ENCODE measurements around the gene PLEKHB2. TPM values are rescaled to one million over a fixed set of nuclear protein-coding genes. Genes with fewer than 3 reads are reported as not detected.
"Not testable (repeated sequence)": the region's sequence is repeated elsewhere in the genome, so short reads cannot be mapped to it uniquely, and the experiment has no call there.

The PLEKHB2 gene
- total and polyA plus RNA-seq, 8 donors, result 33.1 to 106 (median 37.2) TPM

DNA sequence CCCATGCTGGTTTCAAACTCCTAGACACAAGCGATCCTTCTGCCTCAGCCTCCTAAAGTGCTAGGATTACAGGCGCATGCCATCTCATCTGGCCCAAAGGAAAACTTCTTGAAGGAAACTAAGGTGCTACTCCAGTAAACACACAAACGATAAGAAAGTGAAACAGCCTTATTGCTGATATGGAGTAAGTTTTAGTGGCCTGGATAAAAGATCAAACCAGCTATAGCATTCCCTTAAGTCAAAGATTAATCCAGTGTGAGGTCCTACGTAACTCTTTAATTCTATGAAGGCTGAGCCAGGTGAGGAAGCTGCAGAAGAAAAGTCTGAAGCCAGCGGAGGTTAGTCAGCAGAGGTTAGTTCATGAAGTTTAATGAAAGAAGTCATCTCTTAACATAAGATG lies 63.4 kb downstream of the PLEKHB2 start:
- Histone ChIP-seq H3K4me1 (no peaks in the 10 kb centered on the region), H3K27ac (no peak overlapping the region), H3K9me3 (no peaks in the 10 kb centered on the region), H3K36me3 (no peaks in the 10 kb centered on the region), H3K4me3 (no peak overlapping the region), H3K27me3 (no peaks in the 10 kb centered on the region)
- intact Hi-C loops (cut with DNase I), result no loop called here
- ATAC-seq (no peak), DNase-seq (no peak)
- no peak for TF ChIP-seq CTCF (IDR thresholded peaks at IDR 0.05)

GRCh38 chr2:131178050-131178449 lies 72.9 kb downstream of the PLEKHB2 start:
- ATAC-seq; intact Hi-C loops (cut with DNase I); H3K9me3 ChIP-seq; H3K27me3 ChIP-seq; H3K36me3 ChIP-seq; H3K4me3 ChIP-seq; DNase-seq; H3K27ac ChIP-seq; H3K4me1 ChIP-seq: not testable (repeated sequence)

GRCh38 chr2:131178721-131179418 lies 73.7 kb downstream of the PLEKHB2 start:
- H3K4me1 ChIP-seq; ATAC-seq; H3K27me3 ChIP-seq; H3K9me3 ChIP-seq; intact Hi-C loops (cut with DNase I); H3K4me3 ChIP-seq; H3K27ac ChIP-seq; H3K36me3 ChIP-seq; DNase-seq: not testable (repeated sequence)

GRCh38 chr2:131181451-131181850 lies 76.3 kb downstream of the PLEKHB2 start:
- H3K36me3 ChIP-seq; H3K4me3 ChIP-seq; H3K9me3 ChIP-seq; intact Hi-C loops (cut with DNase I); H3K27ac ChIP-seq; H3K4me1 ChIP-seq; ATAC-seq; DNase-seq; H3K27me3 ChIP-seq: not testable (repeated sequence)

DNA sequence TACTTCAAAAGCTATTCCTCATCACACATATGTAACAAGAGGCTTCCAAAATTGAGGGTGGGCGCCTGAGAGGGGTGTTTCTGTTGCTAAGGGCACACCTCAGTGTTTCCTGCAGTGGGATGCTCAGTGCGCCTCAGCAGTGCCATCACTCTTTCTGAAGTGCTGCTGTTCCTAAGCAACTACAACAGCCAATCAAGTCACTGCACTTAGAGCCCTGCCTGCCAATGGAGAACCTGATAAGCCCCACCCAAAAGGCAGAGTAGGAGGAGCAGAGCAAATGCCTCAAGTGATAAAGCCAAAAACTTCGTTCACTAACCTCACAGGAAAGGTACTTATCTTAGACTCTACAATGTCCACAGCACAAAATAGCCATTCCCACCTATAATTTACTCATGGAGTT lies 88.3 kb downstream of the PLEKHB2 start:
- H3K4me3 ChIP-seq; H3K27ac ChIP-seq; intact Hi-C loops (cut with DNase I); H3K36me3 ChIP-seq; DNase-seq; H3K4me1 ChIP-seq; ATAC-seq; H3K27me3 ChIP-seq; H3K9me3 ChIP-seq: not testable (repeated sequence)

GRCh38 chr2:131196186-131196585 lies 91.0 kb downstream of the PLEKHB2 start:
- intact Hi-C loops (cut with DNase I); H3K27ac ChIP-seq; ATAC-seq; H3K27me3 ChIP-seq; H3K4me3 ChIP-seq; H3K36me3 ChIP-seq; H3K9me3 ChIP-seq; H3K4me1 ChIP-seq; DNase-seq: not testable (repeated sequence)

Other genes with a start within 250 kb of the PLEKHB2 start
- gene FAM168B, start 11.9 kb upstream of the PLEKHB2 start, total RNA-seq, result 10 to 100 TPM; 63.3 to 73.0 TPM
- 10 to 100 TPM; 77.5 to 99.6 (median 88.7) TPM for gene FAM168B, start 11.9 kb upstream of the PLEKHB2 start, polyA plus RNA-seq (ENCODE audit: insufficient read length in 6 of 6)
- gene POTEE, start 104.2 kb downstream of the PLEKHB2 start, total RNA-seq, result under 1 TPM; 0.09 to 0.16 TPM
- under 1 TPM; 0.03 to 0.21 (median 0.08) TPM for gene POTEE, start 104.2 kb downstream of the PLEKHB2 start, polyA plus RNA-seq (ENCODE audit: insufficient read length in 6 of 6)